Measurements from ENCODE around the gene KTI12.

Gene KTI12

DNA sequence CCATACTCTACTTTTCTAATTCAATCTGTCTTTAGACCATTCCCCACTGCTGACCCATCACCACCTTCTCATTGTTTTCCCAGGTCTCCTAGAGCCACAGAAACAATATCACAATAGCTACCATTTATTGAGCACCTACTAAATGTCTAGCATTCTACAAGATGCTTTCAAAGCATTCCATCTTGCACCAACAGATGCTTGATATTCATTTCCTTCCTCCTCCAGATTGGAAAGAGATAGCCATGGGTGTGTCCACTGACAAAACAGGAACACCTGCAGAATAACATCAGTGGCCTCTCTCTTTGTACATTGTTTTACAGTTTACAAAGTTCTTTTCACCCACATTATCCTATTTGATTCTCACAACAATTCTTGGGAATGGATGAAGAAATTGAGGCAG is 45.4 kb downstream of the KTI12 start:
- no peak for DNase-seq (ENCODE audit: low read depth)

- DNase-seq (ENCODE audit: low read depth), result no peak
These were observed 46.9 kb downstream of the KTI12 start for GRCh38 chr1:51986718-51987117.

GRCh38 chr1:51982161-51982560 is 51.4 kb downstream of the KTI12 start:
- DNase-seq (ENCODE audit: low read depth), result no peak
